GM23248 (cell line): ENCODE measurements around the gene DGKG.

Experiments
- EZH2 ChIP-seq: fragments of 200-600 bp; sonication (generic); IDR thresholded peaks from 2 replicates; pipeline ENCODE4 v1.6.1; 2018; ENCODE audit warnings: antibody characterized with exemption, mild to moderate bottlenecking; ENCODE audit not compliant: insufficient read depth, poor library complexity, severe bottlenecking
- EZH2phosphoT487 ChIP-seq: fragments of 200-600 bp; sonication (generic); IDR thresholded peaks from 2 replicates; pipeline ENCODE4 v1.6.1; 2018; ENCODE audit warnings: antibody characterized with exemption, moderate library complexity, mild to moderate bottlenecking, low read depth; ENCODE audit not compliant: insufficient read depth

DNA sequence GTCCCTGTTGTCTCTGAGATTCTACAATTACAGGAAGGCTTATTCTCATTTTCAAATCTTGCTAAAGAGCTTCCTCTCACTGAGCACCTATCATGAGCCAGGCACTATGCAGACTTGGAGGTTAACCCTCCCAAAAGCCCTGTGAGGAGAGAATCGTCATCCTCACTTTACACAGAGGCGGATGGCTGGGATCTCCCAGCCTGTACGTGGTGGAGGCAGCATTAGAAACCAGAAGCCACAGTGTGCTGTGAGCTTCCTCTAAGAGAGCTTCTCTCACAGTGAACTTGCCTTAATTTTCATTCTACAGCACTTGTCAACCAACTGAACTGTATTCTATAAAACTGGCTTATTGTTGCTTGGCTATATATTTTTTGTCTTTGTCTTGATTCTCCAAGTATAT, 6.1 kb upstream of the DGKG start:
- TF ChIP-seq EZH2 (no peak), EZH2phosphoT487 (no peak)
